ENCODE results near the gene NPPC. TPM values are rescaled to one million over a fixed set of nuclear protein-coding genes. Genes with fewer than 3 reads are reported as not detected.

NPPC gene
- total and polyA plus RNA-seq, 2 of the 8 experiments (the other 6 are each of a cell fraction or from before 2014, with no cell fraction given): 1.3 to 4.7 TPM

DNA sequence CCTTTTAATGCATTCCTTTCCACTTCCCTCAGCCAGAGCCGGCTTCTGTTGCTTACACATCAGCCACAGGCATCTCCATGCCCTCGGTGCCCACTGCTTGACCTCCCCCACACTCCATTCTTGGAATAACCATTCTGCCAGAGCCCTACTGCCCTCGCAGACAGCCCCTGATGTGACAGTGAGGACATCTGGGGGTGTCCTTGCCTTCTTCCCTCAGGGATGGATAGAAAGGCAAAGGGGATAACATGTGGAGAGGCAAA lies 6.4 kb upstream of the NPPC start (continued):
- TF ChIP-seq, protein P1, sequence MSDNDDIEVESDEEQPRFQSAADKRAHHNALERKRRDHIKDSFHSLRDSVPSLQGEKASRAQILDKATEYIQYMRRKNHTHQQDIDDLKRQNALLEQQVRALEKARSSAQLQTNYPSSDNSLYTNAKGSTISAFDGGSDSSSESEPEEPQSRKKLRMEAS (IDR thresholded peaks at IDR 0.05): no peak
- no peak for TF ChIP-seq POLR2A (IDR thresholded peaks at IDR 0.05; ENCODE audit: control extremely low read depth in 1 of 2, low read depth in 2 of 2, low read length in 2 of 2)
- TF ChIP-seq RBBP5 (IDR thresholded peaks at IDR 0.05; ENCODE audit: borderline replicate concordance, low read depth, low read length): no peak
- TF ChIP-seq HDAC2 (IDR thresholded peaks at IDR 0.05; ENCODE audit: borderline replicate concordance in 1 of 2, low read depth in 2 of 2, low read length in 2 of 2): no peak

Data from H1 (cell line).